GM18499 (cell line): ENCODE data around the gene ICA1.

Experiments
- ATAC-seq: cut with Tn5 transposase; IDR thresholded peaks from one replicate; pipeline ENCODE4 v1.9.1; 2021; ENCODE audit warnings: moderate number of reproducible peaks; ENCODE audit not compliant: insufficient read depth, unreplicated experiment

Gene ICA1

GRCh38 chr7:8168336-8168735 lies 93.6 kb downstream of the ICA1 start:
- no peak for ATAC-seq

GRCh38 chr7:8165150-8165549 lies 96.8 kb downstream of the ICA1 start:
- no peak for ATAC-seq

GRCh38 chr7:8162181-8162580 lies 99.8 kb downstream of the ICA1 start:
- ATAC-seq, result no peak

DNA sequence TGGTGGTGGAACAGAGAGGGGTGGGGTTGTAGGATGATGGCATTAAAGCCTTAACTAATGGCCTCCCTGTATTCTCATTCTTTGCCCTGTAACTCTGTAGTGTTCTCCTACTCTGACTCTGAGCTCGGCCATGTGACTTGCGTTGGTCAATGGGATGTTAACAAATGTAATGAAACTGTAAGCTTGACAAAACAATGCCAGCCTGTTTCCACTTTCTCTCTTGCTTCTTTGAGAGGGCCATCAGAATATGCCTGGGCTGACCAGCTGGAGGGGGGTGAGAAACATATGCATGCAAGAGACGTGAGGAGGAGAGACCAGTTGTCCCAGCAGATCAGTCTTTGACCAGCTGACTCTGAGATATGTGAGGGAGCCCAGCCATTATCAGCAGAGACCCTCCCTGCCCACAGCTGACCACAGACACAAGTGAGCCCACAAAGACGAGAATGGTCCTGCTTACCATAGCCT lies 100.6 kb downstream of the ICA1 start:
- ATAC-seq, result no peak

DNA sequence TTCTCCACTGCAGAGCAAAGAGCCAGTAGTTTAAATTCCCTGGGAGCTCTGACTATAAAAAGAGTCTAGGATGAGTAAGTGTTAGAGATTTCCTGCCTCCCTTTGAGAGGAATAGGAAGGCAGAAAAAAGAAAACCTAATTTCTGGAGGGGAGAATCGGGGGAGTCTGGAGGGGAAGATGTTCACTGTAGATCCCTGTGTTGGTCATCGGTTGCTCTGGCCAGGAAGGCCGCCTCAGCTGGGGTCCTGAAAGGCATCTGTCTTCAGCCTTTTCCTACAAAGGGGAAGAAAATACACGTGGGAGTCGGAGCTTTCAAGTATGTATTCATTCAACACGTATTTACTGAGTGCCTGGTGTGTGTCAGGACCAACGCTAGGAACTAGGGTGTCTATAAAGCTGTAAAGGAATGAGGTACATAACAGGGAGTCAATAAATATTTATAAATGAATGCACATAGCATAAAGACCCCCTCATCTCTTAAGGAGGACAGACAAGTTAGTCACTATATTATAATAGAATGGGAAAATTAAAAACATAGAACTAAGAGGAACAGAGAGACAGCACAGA lies 101.1 kb downstream of the ICA1 start:
- ATAC-seq, result no peak

DNA sequence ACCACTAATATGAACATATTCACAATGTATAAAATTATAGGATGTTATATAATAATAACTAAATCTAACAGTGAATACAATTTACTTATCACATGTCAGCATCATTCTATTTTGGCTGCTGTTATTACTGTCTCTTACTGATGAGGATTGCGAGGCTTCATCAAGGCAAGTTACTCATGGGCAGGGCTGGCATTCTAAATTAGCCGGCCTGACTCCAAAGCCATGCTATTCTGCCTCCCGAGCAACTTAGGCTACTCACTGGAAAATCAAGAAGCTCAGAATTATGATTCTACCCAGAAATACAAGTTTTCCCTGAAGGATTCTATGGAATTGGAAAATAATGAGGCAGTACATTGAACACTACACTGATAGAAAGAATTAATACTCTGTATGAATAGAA lies 101.7 kb downstream of the ICA1 start:
- ATAC-seq, result no peak

DNA sequence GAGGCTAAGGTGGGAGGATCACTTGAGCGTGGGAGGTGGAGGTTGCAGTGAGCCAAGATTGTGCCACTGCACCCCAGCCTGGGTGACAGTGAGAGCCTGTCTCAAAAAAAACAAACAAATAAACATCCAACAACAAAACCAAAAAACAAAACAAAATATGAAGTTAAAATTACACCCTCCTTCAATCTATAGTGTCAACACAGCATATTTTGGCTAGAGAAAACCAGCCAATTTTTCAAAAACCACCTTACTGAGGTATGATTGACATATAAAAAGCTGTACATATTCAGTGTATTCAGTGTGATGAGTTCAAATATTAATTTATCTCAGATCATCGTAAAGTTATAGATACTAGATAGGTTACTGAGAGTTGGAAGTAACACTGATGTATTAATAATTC lies 102.4 kb downstream of the ICA1 start:
- ATAC-seq, result no peak

GRCh38 chr7:8157296-8157695 lies 104.7 kb downstream of the ICA1 start:
- no peak for ATAC-seq

GRCh38 chr7:8155836-8156235 lies 106.1 kb downstream of the ICA1 start:
- no peak for ATAC-seq

GRCh38 chr7:8154272-8154671 lies 107.7 kb downstream of the ICA1 start:
- no peak for ATAC-seq

GRCh38 chr7:8152489-8153192 lies 109.3 kb downstream of the ICA1 start:
- no peak for ATAC-seq

GRCh38 chr7:8151161-8151725 lies 110.7 kb downstream of the ICA1 start:
- no peak for ATAC-seq

DNA sequence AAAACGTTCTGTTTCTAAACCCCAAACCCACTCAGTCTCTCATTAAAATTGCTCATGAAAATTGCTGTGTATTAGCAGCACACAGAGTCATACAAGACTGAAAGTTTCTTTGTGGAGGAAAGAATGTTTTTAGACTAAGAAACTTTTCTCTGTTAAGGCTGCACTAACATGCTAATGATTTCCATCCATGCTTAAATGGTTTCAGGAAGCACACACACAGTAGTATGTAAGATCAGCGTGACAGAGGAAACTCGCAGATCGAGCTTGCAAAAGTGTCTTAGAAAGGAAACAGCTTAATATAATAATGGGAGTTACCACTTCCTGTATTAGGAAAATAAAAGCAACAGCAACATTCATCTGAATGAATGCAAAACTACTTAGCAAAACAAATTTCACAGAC lies 112.7 kb downstream of the ICA1 start:
- peak; percentile 41 for ATAC-seq

DNA sequence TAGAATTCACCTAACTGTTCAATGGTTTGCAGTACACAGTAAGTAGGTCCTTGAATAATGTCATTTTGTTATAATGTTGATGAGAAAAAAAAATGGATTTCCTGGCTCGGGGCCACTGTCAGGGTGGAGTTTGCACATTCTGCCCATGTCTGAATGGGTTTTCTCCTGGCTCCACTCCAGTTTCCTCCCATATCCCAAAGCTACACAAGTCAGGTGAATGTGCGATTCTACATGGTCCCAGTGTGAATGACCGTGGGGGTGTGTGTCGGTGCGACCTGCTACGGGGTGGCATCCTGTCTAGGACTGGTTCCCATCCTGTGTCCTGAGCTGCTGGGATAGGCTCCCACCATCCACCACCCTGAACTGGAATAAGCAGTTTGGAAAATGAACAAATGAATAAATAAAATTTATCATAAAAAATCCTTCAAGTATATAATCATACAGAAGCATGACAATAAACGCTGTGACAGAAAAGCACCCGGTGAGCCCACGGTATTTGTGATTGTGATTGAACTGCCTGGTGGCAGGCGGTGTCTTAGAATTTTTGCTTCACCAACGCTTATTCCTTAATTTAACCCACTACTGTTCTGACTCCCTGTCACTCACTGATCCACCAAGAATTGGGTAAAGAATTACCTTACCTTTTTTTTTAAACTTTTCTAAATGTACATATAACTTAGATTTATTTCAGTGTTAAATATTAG lies 114.1 kb downstream of the ICA1 start:
- ATAC-seq, result no peak

GRCh38 chr7:8146788-8147413 lies 115.1 kb downstream of the ICA1 start:
- no peak for ATAC-seq

DNA sequence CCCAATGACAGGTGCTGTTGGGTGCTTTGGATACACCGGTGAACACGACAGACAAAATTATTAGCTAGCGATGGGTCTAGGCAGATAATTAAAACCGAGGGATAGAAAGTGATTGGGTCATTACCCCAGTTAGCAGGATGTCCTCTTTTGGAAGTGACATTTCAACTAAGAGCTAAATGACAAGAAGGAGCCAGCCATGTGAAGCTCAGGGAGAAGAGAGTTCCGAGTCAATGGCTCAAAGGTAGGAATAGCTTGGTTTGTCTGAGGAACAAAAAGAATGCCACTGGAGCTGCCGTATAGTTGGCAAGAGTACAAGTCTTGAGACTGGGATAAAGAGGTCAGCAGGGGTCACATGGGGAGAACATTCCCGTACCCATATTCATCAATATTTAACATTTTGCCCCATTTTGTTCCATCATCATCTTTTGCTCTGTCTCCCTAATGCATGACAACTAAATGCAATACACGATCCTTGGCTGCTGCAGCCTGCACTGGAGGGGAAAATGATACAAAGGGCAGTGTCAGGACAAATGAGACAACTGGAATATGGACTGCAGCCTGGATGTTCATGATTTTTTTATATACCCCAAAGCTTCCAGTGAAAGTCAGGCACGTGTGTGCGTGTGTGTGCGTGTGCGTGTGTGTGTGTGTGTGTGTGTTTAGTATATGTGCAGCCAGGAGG lies 115.7 kb downstream of the ICA1 start:
- no peak for ATAC-seq

DNA sequence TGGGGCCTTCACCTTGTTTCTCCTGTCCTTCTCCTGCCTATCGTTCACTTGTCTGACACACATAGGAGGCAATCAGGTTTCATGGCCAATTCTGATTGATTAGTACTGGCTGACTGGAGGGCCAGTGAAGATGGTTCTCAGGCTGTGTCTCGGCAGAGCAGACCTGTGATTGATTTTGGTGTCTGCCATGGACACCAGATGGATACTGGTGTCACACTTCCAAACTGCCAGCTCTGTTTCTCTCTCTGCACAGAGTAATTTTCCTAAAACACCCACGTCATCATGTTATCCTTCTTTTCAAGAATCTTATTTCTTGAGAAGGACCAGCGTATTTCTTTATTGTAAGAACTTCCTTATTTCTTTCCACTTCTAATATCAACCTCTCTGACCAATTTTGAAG lies 117.1 kb downstream of the ICA1 start:
- ATAC-seq, result no peak

GRCh38 chr7:8143151-8143874 lies 118.7 kb downstream of the ICA1 start:
- ATAC-seq, result no peak

- ATAC-seq, result no peak
Observed at GRCh38 chr7:8142477-8142876, 119.5 kb downstream of the ICA1 start.

- ATAC-seq, result no peak
Observed at GRCh38 chr7:8141070-8141469, 120.9 kb downstream of the ICA1 start.
